Duodenal mucosa (tissue), 2 donors: ENCODE results near the gene ZNF668.
A peak's percentile ranks its signal among the peaks of the same experiment; 100 is the strongest.
"Not testable (repeated sequence)": the region's sequence is repeated elsewhere in the genome, so short reads cannot be mapped to it uniquely, and the experiment has no call there.

Experiments
- H3K27ac ChIP-seq: one replicate; pipeline ENCODE4 v1.7.0; 2013; ENCODE audit warnings: low read depth, low read length
- H3K27me3 ChIP-seq, 2 donors: one replicate each; pipeline ENCODE4 v1.7.0; 2013; ENCODE audit warnings: low read length in 2 of 2, control low read depth in 1 of 2; ENCODE audit not compliant: insufficient read depth in 2 of 2, control insufficient read depth in 1 of 2
- H3K36me3 ChIP-seq, 2 donors: one replicate each; pipeline ENCODE4 v1.7.0; 2013; ENCODE audit warnings: low read length in 2 of 2, control low read depth in 1 of 2; ENCODE audit not compliant: insufficient read depth in 2 of 2, control insufficient read depth in 1 of 2
- H3K4me1 ChIP-seq, 2 donors: one replicate each; pipeline ENCODE4 v1.7.0; 2013; ENCODE audit warnings: low read length in 2 of 2, control low read depth in 1 of 2; ENCODE audit not compliant: insufficient read depth in 2 of 2, control insufficient read depth in 1 of 2
- H3K4me3 ChIP-seq, 2 donors: one replicate each; pipeline ENCODE4 v1.7.0; 2013; ENCODE audit warnings: low read length in 2 of 2, low read depth in 1 of 2
- H3K9ac ChIP-seq, 2 donors: one replicate each; pipeline ENCODE4 v1.7.0; 2013; ENCODE audit warnings: low read length in 2 of 2, low read depth in 1 of 2
- H3K9me3 ChIP-seq, 2 donors: one replicate each; pipeline ENCODE4 v1.7.0; 2013; ENCODE audit warnings: low read length in 2 of 2, control low read depth in 1 of 2; ENCODE audit not compliant: control insufficient read depth in 1 of 2

Gene ZNF668

GRCh38 chr16:31110106-31111034 is 36.3 kb upstream of the ZNF668 start:
- no peak overlapping the region for H3K27ac ChIP-seq
- peaks cover 33 to 36% of the 10 kb centered on the region in 2 donors for H3K36me3 ChIP-seq
- no peaks in the 10 kb centered on the region for H3K27me3 ChIP-seq
- no peak overlapping the region for H3K9ac ChIP-seq
- no peaks in the 10 kb centered on the region for H3K9me3 ChIP-seq
- H3K4me1 ChIP-seq, result peaks cover 32 to 34% of the 10 kb centered on the region in 2 donors
- H3K4me3 ChIP-seq, result no peak overlapping the region

- H3K9me3 ChIP-seq, result no peaks in the 10 kb centered on the region
- no peak overlapping the region for H3K27ac ChIP-seq
- peaks cover 33 to 36% of the 10 kb centered on the region in 2 donors for H3K36me3 ChIP-seq
- H3K9ac ChIP-seq, result no peak overlapping the region
- H3K4me3 ChIP-seq, result no peak overlapping the region
- no peaks in the 10 kb centered on the region for H3K27me3 ChIP-seq
- H3K4me1 ChIP-seq, result peaks cover 30 to 34% of the 10 kb centered on the region in 2 donors
These were observed 35.6 kb upstream of the ZNF668 start for GRCh38 chr16:31109622-31110021.

- Histone ChIP-seq H3K4me1 (peaks cover 27 to 30% of the 10 kb centered on the region in 2 donors), H3K4me3 (peak overlapping the region; percentile 80 to 82), H3K36me3 (peaks cover 33 to 36% of the 10 kb centered on the region in 2 donors), H3K27me3 (no peaks in the 10 kb centered on the region), H3K9ac (peak overlapping the region; percentile 78 to 85), H3K9me3 (no peaks in the 10 kb centered on the region), H3K27ac (peak overlapping the region; percentile 63)
These were observed 34.9 kb upstream of the ZNF668 start for GRCh38 chr16:31108794-31109558.

- H3K9ac ChIP-seq, result peak within 1 kb of the TSS; percentile 78 to 85
- peaks cover 19 to 25% of the 10 kb centered on the region in 2 donors for H3K4me1 ChIP-seq
- peak within 1 kb of the TSS; percentile 63 for H3K27ac ChIP-seq
- H3K27me3 ChIP-seq, result no peaks in the 10 kb centered on the region
- peaks cover 33 to 35% of the 10 kb centered on the region in 2 donors for H3K36me3 ChIP-seq
- peak within 1 kb of the TSS; percentile 80 to 82 for H3K4me3 ChIP-seq
- no peaks in the 10 kb centered on the region for H3K9me3 ChIP-seq
These were observed 34.2 kb upstream of the ZNF668 start, which contains the start of gene BCKDK for GRCh38 chr16:31108035-31108793. Gene BCKDK, plus strand, starts transcription at chr16:31108386. Its CDS starts 838 bp downstream, at chr16:31109224.

- peak overlapping the region; percentile 80 to 82 for H3K4me3 ChIP-seq
- H3K4me1 ChIP-seq, result peaks cover 13 to 20% of the 10 kb centered on the region in 2 donors
- no peaks in the 10 kb centered on the region for H3K9me3 ChIP-seq
- peaks cover 26 to 29% of the 10 kb centered on the region in 2 donors for H3K36me3 ChIP-seq
- H3K9ac ChIP-seq, result no peak overlapping the region
- H3K27me3 ChIP-seq, result no peaks in the 10 kb centered on the region
- H3K27ac ChIP-seq, result no peak overlapping the region
These were observed 33.4 kb upstream of the ZNF668 start for GRCh38 chr16:31107465-31107867.

GRCh38 chr16:31106509-31107464 is 32.7 kb upstream of the ZNF668 start:
- Histone ChIP-seq H3K27ac (no peak overlapping the region), H3K9me3 (no peaks in the 10 kb centered on the region), H3K9ac (no peak overlapping the region), H3K4me1 (peaks cover 13 to 20% of the 10 kb centered on the region in 2 donors), H3K36me3 (peaks cover 21 to 22% of the 10 kb centered on the region in 2 donors), H3K4me3 (no peak overlapping the region), H3K27me3 (no peaks in the 10 kb centered on the region)

- Histone ChIP-seq H3K9me3 (no peaks in the 10 kb centered on the region), H3K27ac (no peak overlapping the region), H3K9ac (peak overlapping the region in 1 of 2 donors; percentile 47), H3K36me3 (peaks cover 10 to 12% of the 10 kb centered on the region in 2 donors), H3K27me3 (no peaks in the 10 kb centered on the region), H3K4me3 (peak overlapping the region in 1 of 2 donors; percentile 43), H3K4me1 (peaks cover 13 to 20% of the 10 kb centered on the region in 2 donors)
These were observed 31.7 kb upstream of the ZNF668 start for GRCh38 chr16:31105677-31106213.

GRCh38 chr16:31100876-31101641 is 27.0 kb upstream of the ZNF668 start:
- H3K9ac ChIP-seq, H3K4me3 ChIP-seq, H3K4me1 ChIP-seq, H3K36me3 ChIP-seq, H3K27me3 ChIP-seq, H3K27ac ChIP-seq, H3K9me3 ChIP-seq: not testable (repeated sequence)
